Right lobe of liver (tissue), 6 donors: ENCODE data around the gene LCP1. TPM values are rescaled to one million over a fixed set of nuclear protein-coding genes. Genes with fewer than 3 reads are reported as not detected.

Experiments used
- ATAC-seq, 4 donors: fragments of 200-7000 bp; cut with Tn5 transposase; one replicate each; pipeline ENCODE4 v1.9.1; 2020; ENCODE audit warnings: mild to moderate bottlenecking in 4 of 4, moderate library complexity in 4 of 4
- DNase-seq, 3 donors: peaks; one replicate each; pipeline ENCODE4 v3.0.0-alpha.2; 2020
- H3K27ac ChIP-seq, 3 donors: fragments of 200-600 bp; one replicate each; pipeline ENCODE4 v1.8.0; 2022
- H3K27me3 ChIP-seq, 2 donors: fragments of 200-600 bp; one replicate each; pipeline ENCODE4 v1.8.0; 2022
- H3K36me3 ChIP-seq, 4 donors: fragments of 200-600 bp; sonication (generic) in 1 of 4; one replicate each; pipeline versions ENCODE4 v1.5.1 to v1.8.0; 2017 to 2022; ENCODE audit warnings: control low read depth in 1 of 4
- H3K4me1 ChIP-seq, 4 donors: fragments of 200-600 bp; sonication (generic) in 1 of 4; one replicate each; pipeline versions ENCODE4 v1.5.1 to v1.8.0; 2017 to 2022; ENCODE audit warnings: control low read depth in 1 of 4
- H3K4me3 ChIP-seq, 3 donors: fragments of 200-600 bp; one replicate each; pipeline ENCODE4 v1.8.0; 2022
- H3K9me3 ChIP-seq, 4 donors: fragments of 200-600 bp; sonication (generic) in 1 of 4; one replicate each; pipeline versions ENCODE4 v1.5.1 to v1.8.0; 2017 to 2022; ENCODE audit warnings: control low read depth in 1 of 4
- CTCF ChIP-seq, 4 donors: fragments of 200-600 bp in 3 of 4; fragments of 450-650 bp in 1 of 4; IDR thresholded peaks; one replicate each; pipeline versions ENCODE4 v1.5.1 to v1.8.0; 2016 to 2022; ENCODE audit warnings: antibody characterized with exemption in 4 of 4, mild to moderate bottlenecking in 2 of 4
- POLR2A ChIP-seq: fragments of 450-650 bp; IDR thresholded peaks from one replicate; pipeline ENCODE4 v1.6.1; 2017; ENCODE audit warnings: antibody characterized with exemption, mild to moderate bottlenecking
- WGBS: methylation state at CpG from one replicate; pipeline ENCODE4 v1.1.6; 2018; ENCODE audit warnings: low coverage, low lambda C conversion rate; ENCODE audit not compliant: insufficient coverage; ENCODE audit errors: missing lambda C conversion rate; 5-methylcytosine and 5-hydroxymethylcytosine counted together
- intact Hi-C, 2 donors: fragments of 100-400 bp; cut with DNase I; formaldehyde crosslinking; loops; one replicate each; pipeline versions ENCODE4 v1.11.2 to v1.14.1; 2022
- total RNA-seq, 6 experiments: library from RNA; depleted of rRNA in 2 of 6; stranded (reverse); fragments of >200 nt in 2 of 6; fragmentation: NEBNext Ultra II Directional in 3 of 6; extraction: Animal tissue kit (Norgen Biotek cat#: 25700) in 3 of 6; gene quantifications; one replicate each; pipeline versions ENCODE4 v1.1.0 to v1.2.4, GENCODE V29; 2016 to 2023
- donor health status: DM: no; HTN: yes; CAD: no.
- donor health status: DM: no; HTN: no; CAD: no.
- donor health status: DM: no; HTN: no; CAD: no.
- donor health status: DM: no; HTN: yes; CAD: no.
- donor health status: DM: no; HTN: yes; CAD: no.

Gene LCP1
- total RNA-seq, 6 experiments from 2014 or later, result 19.7 to 58.1 (median 22.8) TPM

GRCh38 chr13:46160471-46161066 lies 21.4 kb downstream of the LCP1 start:
- no peak for DNase-seq
- Histone ChIP-seq H3K4me3 (no peak overlapping the region), H3K4me1 (no peaks in the 10 kb centered on the region), H3K9me3 (no peaks in the 10 kb centered on the region), H3K36me3 (no peaks in the 10 kb centered on the region), H3K27ac (no peak overlapping the region), H3K27me3 (no peaks in the 10 kb centered on the region)
- WGBS, result 10% methylated on average over 4 of the region's 4 CpGs
- peak; percentile 82 to 92 (median 84) for ATAC-seq
- intact Hi-C loops, result no loop called here
- peak; percentile 74 to 83 (median 78) for TF ChIP-seq CTCF (IDR thresholded peaks at IDR 0.05)
- no peak for TF ChIP-seq POLR2A

DNA sequence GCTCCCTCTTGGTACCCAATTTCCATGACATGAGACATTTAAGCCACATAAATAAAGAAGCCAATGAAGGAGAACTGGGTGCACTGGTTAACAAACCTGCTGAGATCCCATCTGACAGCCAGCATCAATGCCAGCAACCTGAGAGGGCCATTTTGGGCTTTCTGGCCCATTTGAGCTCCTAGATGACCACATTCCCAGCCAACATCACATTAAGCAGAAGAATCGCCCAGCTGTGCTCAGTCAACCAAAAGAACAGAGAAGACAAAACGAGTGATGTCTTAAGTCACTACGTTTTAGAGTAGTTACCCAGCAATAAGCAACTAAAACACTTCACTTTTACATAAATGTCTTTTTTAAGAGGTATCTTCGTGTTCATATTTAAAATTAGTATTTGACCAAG lies 21.9 kb downstream of the LCP1 start:
- H3K27ac ChIP-seq, result no peak overlapping the region
- no peaks in the 10 kb centered on the region for H3K27me3 ChIP-seq
- no peak for TF ChIP-seq CTCF (IDR thresholded peaks at IDR 0.05)
- no peak for TF ChIP-seq POLR2A
- H3K36me3 ChIP-seq, result no peaks in the 10 kb centered on the region
- no peaks in the 10 kb centered on the region for H3K9me3 ChIP-seq
- DNase-seq, result no peak
- no peak overlapping the region for H3K4me3 ChIP-seq
- 43% methylated on average over 4 of the region's 4 CpGs for WGBS
- intact Hi-C loops, result no loop called here
- ATAC-seq, result no peak
- H3K4me1 ChIP-seq, result no peaks in the 10 kb centered on the region

GRCh38 chr13:46158983-46159382 lies 23.0 kb downstream of the LCP1 start:
- no peak for TF ChIP-seq CTCF (IDR thresholded peaks at IDR 0.05)
- TF ChIP-seq POLR2A, result no peak
- no peaks in the 10 kb centered on the region for H3K27me3 ChIP-seq
- 90% methylated on average over 2 of the region's 2 CpGs for WGBS
- intact Hi-C loops, result no loop called here
- H3K27ac ChIP-seq, result no peak overlapping the region
- H3K9me3 ChIP-seq, result no peaks in the 10 kb centered on the region
- no peak for ATAC-seq
- no peaks in the 10 kb centered on the region for H3K36me3 ChIP-seq
- no peak for DNase-seq
- H3K4me1 ChIP-seq, result no peaks in the 10 kb centered on the region
- H3K4me3 ChIP-seq, result no peak overlapping the region

- H3K9me3 ChIP-seq, result no peaks in the 10 kb centered on the region
- no peaks in the 10 kb centered on the region for H3K4me1 ChIP-seq
- DNase-seq (no peak), ATAC-seq (peak in 2 of 4 donors; percentile 41 to 68)
- H3K36me3 ChIP-seq, result no peaks in the 10 kb centered on the region
- no peak for TF ChIP-seq POLR2A
- TF ChIP-seq CTCF (IDR thresholded peaks at IDR 0.05), result no peak
- no peaks in the 10 kb centered on the region for H3K27me3 ChIP-seq
- intact Hi-C loops, result no loop called here
- no peak overlapping the region for H3K27ac ChIP-seq
- no peak overlapping the region for H3K4me3 ChIP-seq
- WGBS, result 50% methylated on average over 2 of the region's 2 CpGs
Measured at GRCh38 chr13:46158222-46158621, 23.8 kb downstream of the LCP1 start.
